NCI-H82 (cell line): Measurements from ENCODE around the gene CD164L2.
A peak's percentile ranks its signal among the peaks of the same experiment; 100 is the strongest.
"Not testable (repeated sequence)": the region's sequence is repeated elsewhere in the genome, so short reads cannot be mapped to it uniquely, and the experiment has no call there.

Experiments
- DNase-seq: peaks from one replicate; lab custom pipeline; 2025; lab: John Stamatoyannopoulos, UW

Gene CD164L2

DNA sequence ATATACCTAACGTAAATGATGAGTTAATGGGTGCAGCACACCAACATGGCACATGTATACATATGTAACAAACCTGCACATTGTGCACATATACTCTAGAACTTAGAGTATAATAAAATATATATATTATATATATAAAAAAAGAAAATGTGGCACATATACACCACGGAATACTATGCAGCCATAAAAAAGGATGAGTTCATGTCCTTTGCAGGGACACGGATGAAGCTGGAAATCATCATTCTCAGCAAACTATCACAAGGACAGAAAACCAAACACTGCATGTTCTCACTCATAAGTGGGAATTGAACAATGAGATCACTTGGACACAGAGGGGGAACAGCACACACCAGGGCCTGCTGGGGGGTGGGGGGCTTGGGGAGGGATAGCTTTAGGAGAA lies 1.7 kb upstream of the CD164L2 start:
- not testable (repeated sequence) for DNase-seq

DNA sequence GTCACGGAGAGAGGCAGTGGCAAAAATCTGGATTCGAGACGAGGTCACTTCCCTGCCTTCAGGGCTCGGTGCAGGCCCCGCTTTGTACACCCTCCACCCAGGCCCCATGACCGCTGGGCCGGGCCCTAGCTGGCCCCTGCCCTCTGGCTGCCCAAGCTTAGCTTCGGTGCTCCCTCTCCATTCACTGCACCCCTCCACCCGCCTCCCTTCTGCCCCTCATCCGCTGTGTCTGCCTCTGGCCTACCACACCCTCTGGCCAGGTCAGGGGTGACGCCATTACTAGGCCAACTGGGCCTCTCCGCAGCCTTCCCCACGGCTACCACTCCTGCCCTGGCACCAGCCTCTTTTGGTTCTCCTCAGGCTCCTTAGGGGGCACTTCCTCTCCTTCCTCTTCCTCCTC lies 528 bp upstream of the CD164L2 start:
- no peak for DNase-seq

DNA sequence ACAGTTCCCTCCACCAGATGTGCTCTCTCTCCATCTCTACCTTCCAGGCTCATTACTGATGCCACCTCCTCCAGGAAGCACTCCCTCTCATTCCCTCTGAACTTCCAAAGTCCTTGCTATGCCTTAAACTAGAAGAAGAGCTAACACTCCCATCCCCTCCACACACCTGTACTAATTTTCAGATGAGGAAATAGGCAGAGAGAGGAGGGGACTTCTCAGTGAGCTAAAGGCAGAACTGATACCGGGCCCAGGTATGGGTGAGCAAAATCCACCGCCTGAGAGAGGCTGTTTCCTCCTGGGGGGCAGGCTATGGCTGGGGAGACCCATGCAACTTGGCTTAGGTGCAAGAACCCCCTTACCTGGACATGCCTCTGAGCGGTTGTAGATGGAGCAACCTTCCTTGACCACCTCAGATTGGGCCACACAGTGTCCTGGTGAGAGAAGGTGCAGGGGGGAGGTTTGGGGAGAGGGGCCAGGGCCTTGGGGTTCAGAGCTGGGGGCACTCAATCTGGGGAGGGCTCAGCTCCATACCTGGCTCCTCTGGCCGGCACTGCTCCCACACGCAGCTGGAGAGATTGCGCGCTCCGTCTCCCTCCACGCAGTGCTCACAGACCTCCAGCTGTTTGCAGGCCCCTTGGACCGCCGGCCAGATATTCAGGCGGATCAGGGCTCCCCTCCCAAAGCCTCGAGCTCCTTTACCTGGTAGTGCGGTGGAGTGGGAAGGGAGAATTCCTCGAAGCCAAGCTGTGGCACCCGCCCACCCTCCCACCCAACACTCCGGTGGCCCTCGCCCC lies 967 bp downstream of the CD164L2 start:
- DNase-seq = no peak

DNA sequence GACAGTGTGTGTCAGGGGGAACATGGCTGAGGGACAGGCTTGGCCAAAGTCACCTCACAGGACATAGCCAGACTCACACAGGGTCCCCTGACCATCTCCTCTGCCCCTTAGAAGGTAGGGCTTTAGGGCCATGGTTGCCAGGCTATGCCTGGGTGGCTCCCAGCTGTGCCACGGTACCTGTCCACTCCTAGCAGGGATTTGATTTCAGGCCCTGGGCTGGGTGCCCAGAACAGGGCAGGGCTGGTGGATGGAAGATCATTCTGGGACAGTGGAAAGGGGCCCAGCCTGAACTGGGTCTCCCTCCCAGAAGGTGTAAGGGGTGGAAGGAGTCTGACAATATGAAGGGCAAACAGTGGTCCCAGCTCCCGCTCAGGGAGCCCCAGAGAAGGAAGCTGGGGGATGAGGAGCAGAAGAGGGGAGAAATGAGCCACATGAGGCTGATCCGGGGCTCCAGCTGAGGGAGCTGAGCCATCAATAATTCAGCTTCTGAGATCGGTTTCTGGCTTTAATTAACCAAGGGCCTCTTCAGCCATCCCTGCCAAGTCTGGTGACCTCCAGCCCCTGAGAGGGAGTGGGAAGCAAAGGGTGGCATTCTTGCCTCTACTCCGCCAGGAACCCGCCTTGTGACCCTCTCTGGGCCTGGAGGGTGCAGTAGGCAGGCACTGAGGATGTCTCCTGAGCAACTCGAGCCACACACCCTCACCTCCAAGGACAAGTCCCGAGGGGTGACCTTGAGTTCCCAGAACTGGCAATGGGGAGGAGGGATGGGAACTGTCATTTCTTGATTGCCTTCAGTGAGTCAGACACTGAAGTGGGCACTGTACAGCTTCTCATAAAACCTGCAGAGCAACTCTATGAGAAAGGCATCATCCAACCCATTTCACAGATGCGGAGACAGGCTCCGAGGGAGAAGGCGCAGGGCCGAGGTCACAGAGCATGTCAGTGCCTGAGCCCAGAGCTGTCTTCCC lies 2.1 kb downstream of the CD164L2 start:
- no peak for DNase-seq

DNA sequence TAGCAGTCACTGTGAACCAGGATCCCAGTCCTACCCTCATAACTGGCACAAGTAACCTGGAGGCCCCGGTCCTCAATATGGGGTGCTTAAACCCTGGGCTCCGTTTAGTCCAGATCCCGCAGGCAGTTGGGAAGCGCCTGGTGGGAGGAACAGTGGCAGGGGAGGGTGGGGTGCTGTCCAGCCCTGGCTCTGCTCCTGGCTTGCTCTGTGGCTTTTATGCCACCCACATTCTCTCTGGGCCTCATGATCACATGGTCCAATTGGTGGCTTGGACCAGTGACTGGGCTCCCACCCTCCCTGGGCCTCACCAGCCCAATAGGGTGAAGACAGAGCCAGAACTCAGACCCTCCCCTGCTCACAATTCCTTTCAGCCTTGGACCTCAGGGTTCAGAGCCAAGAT lies 2.9 kb downstream of the CD164L2 start:
- no peak for DNase-seq

DNA sequence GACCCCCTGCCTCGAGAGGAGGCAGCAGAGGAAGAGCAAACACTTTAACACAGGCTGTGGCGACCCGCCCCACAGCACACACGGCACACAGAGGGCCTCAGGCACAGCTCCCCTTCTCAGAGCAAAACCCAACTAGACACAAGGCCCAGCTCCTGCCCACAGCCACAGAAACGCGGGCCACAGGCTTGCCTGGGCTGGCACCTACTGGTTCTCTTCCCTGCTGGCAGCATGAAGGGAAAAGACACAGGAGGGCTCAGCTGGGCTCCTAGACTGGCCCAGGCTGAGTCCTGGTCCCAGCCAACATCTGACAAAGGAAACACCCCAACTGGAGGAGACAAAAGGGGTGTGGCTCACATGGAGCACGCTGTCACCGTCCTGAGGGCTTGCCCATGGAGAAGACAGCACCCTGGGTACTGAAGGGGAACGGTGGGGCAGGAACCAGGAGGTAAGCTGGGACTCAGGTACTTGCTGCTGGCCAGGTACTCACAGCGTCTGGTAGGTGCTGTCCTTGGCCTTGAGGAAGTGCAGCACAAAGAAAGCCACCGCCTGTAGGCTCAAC lies 3.5 kb downstream of the CD164L2 start:
- no peak for DNase-seq

DNA sequence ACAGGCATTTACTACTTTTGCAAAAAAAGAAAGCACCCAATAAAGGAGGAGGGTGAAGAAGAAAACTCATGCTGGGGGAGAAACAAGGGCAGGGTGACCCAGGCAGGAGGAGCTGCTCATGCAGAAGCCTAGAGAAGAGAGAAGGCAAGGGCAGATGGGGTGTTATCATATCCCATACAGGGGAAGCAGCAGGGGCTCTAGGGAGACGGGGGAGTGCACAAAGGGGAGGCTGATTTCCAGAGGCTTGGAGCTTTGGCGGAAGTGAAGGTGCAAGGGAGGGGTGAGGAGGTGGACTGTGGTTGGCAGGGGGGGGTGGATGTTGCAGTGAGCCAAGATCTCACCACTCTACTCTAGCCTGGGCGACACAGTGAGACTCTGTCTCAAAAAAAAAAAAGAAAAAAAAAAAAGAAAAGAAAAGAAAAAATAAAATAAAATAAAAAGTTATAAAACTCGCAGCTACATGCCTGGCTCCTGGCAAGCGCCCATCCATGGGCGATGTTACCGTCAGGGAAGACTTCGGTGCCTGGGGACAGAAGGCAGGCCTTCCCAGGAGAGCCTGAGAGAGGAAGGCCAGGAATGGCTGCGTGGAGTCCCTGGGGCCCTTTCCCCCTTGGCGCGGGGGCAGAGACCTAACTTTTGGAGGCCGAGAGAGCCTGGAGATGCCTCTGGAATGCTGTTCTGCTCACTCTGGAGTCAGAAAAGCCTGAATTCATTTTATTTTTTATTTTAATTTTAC lies 5.2 kb downstream of the CD164L2 start:
- no peak for DNase-seq

DNA sequence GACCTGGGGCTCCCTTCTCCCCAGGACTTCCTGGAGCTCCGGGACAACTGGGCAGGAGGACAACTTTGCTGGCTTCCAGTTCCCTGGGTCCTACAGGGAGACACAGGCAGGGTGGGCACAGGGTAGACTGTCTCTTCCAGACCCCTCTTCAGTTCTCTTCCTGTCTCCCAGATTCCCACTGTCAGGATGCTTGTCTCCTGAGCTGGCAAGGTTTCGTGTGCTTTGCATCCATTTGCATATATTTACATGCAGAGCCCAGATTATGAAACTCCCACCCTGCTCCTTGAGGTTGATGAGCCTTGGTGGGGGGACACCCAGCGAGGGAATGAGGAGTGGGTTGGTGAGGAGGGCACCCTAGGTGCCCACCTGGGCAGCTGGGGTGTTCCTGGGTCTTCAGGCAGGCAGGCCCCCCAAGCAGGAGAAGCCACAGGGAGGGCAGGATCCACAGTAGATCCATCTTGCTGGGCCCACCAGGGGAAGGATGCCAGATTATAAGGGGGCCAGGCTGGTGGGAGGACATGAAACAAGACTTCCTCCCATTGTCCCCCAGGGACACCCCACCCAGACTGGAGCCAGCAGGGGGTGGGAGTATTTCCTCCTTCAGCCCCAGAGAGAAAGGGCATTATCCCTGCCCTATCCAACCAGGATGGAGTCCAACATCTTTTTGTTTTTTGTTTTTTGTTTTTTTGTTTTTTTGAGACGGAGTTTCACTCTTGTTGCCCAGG lies 8.6 kb downstream of the CD164L2 start, which contains the start of gene FCN3:
TSS of gene FCN3 (minus strand) at position 463 of the 725 bp plus-strand sequence. CDS start at position 457, 6 bp downstream.
- DNase-seq = no peak

DNA sequence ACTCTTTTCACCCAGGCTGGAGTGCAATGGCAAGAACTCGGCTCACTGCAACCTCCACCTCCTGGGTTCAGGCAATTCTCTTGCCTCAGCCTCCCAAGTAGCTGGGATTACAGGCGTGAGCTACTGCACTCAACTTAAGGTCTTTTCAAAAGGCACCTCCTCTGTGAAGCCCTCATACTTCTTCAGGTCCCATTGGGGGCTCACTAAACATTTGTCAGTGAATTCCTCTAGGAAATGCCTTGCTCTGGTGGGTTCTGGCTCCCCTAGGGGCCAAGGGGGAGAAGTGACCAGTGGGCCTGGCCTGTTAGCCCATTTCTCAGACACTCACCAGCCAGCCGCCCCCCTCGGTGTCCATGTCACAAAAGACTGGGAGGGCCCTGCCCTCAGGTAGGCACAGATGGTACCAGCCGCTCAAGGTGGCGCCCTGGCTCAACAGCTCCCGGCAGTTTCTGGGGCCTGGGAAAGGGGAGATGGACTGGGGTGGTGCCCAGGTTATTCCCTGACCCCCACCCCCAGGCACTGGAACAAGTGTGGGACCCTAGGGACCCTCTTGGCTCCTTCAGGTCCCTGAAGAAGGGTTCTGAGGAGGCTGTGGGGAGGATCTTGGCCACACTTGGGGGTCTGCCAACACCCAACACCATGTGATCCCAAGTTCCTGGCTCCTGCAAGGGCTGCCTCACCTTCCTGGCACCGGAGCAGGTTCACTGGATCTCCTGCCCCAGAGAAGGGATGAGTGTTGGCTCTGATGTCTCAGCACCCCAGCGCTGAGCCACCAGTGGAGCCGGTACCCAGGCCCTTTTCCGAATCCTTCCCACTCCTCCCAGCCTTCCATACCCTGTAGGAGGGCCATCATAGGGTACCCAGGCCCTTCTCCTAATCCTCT lies 10.1 kb downstream of the CD164L2 start:
- peak; percentile 39 for DNase-seq

DNA sequence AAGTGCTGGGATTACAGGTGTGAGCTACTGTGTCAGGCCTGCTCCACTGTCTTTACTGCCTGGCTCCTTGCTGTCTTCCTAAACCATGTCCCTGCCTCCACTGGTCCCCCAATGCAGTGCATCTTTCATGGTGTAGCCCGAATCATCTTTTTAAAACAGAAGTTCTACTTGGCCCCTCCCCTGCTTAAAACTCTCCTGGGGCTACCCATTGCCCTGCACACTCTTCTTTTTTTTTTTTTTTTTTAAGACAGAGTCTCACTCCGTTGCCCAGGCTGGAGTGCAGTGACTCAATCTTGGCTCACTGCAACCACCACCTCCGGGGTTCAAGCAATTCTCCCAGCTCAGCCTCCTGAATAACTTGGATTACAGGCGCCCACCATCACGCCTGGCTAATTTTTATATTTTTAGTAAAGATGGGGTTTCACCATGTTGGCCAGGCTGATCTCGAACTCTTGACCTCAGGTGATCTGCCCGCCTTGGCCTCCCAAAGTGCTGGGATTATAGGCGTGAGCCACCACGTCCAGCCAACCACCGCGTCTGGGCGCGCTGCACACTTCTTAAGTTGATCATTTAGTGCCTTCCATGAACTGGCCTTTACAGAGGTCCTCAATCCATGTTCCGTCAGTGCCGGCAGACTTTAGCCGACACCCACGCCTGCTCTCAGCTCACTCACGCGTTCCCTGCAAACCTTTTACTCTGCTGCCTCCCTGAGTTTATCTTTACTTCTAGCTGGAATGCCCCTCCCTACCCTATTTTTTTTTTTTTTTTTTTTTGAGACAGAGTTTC lies 10.9 kb downstream of the CD164L2 start:
- no peak for DNase-seq

DNA sequence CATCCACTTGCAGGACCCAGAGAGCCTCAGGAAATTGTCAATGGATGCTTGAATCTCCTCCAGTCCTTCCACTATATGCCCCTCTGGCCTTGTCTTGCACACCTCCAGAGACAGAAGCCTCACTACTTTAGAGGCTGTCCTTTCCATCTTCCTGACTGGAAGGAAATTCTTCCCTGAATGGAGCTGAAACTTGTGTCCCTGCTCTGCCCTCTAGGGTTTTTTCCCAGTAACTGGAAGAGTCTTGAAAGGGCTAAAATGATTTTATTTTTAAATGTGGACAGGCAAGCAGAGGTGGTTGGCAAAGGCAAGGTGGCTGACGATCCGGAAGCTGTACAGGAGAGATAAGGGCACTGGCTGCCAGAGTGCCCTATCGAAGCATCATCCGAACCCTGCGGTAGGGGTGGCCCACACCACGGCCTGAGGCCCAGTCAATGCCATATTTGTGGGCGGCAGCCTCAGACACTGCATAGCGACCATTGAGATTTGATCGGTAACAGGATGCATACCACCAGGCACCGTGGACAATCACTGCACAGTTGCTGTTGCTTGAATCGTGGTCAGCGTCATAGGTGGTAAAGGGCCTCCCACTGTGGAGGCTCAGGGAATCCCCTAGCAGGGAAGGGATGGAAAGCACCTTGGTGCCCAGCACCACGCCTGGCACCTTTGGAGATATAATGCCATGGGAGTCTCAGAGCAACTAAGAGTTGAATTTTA lies 14.1 kb downstream of the CD164L2 start:
- peak; percentile 31 for DNase-seq

DNA sequence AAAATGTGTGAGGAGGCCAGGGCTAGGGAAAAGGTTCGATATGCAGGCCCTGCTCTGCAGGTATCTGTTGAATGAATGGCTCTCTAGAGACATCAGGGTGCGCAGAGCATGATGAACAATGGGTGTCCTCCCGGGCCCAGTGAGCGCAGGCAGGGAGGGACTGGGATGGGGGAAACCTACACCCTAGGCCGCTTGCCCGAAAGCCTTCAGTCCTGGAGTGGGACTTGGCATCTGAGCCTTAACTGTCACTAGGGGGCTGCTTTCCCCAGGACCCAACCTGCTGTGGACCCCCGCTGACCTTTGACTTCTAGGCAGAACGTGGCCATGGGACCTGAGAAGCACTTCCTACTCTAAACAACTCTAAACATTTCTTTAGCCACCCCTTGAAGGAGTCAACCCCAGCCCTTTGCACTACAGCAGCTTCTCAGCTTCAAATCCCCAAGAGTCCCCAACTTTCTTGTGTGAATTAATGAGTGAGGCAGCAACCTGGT lies 15.9 kb downstream of the CD164L2 start:
- no peak for DNase-seq

DNA sequence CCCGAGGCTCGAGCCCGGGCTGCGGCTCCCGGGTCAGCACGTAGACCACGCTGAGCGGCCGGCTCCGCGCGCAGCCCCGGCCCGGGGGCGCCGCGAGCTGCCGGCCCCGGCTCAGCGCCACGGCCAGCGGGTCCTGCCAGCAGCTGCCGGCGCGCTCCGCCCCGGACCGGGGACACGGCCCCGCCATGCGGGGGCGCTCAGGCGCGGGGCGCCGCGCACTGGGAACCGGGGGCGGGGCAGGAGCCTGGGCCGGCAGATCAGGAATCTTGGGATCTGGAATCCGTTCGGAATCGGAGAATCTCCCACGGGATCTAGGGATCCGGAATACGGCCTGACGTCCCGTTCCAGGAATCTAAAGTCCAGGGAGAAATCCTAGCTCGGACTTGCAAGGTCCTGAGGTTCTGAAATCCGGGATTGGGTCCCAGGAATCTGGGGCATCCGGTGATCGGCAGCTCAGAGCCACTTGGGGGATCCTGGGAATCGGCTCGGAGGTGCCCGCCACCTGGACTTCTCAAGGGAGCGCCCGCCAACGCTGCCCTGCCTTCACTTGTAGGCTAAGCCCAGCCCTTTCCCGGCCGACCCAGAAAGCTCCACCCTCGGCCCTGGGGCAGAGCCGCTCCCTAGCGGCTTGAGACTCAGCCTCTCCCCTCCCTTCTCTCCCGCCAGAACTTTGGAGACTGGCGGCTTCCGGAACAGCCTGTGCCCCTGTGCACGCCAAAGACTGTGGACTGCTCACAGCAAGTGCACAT lies 16.5 kb downstream of the CD164L2 start, which contains the start of gene MAP3K6:
TSS of gene MAP3K6 (minus strand) at position 551 of the 749 bp plus-strand sequence. CDS start at position 187, 364 bp downstream.
- peak; percentile 91 for DNase-seq

DNA sequence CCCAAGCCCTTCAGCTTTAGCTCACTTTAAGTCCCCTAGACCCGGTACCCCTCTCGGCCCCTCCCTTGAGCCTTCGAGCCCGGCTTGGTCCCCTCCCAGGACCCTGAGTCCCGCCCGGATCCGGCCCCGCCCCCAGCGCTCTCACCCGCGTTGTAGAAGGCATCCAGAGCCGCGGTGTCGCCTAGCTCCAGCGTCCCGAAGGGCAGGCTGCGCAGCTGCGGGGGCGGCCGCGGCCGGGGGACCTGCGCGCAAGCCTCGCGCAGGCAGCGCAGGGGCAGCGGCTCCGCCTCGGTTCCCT lies 17.1 kb downstream of the CD164L2 start:
- peak; percentile 90 for DNase-seq

DNA sequence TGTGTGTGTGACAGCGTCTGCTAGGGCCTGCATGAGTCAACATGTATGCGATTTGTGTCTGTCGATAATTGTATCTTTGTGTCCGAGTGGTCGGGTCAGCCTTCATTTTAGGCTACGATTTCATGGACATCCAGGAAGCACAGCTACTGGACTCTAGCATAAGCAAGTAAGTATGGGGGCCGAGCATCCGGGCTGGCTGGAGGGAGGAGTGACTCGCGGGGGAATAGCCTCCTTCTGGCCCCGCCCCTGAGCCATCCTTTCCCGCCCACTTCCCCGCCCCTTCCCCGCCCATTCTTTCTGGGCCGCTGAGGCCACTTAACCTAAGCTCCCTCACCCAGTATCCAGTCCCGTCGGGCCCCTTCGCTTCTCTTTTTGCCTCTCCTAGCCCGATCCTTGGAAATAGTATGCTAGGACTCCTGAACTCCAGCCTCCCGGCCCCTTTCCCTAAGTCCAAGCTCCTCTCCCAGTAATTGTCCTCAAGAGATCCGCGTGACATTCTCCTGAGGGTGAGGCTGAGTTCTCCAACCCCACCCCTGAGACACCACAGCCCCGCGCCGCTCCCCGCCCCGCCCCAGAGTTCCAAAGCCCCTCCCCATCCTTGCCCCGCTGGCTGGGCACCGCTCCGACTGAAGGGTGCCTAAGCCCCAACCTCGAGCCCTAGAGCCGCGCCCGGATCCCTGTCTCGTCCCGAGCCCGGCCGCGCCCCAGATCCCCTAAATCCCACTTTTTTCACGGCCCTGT lies 17.6 kb downstream of the CD164L2 start:
- peak; percentile 96 for DNase-seq

DNA sequence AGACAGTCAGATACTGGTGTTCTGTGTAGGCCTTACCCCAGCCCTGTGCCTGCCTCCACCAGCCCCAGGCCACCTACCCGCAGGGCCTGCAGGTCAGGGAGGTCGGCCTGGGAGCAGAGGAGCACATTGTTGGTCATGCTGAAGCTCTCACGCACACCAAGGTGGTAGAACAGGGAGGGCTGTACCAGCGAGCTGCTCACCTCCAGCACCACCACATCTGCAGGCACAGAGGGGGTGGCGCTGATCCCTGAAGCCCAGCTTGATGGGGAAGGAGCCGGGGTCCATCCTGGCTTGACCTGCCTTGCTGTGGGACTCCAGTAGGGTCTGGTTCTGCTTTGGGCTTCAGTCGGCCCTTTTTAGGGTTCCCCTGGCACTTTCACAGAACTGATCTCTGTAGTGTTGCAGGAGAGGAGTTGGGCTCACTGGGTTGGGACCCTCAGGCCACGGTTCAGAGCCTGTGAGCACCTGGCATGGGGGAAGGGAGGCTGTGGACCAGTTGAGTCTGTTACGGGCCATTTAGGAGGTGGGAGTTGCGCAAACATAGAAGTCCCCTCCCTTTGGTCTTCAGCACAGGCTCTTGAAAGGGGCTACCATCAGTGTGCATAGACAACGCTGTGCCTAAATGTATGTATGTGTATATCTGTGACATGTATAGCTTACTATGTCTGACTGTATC lies 18.3 kb downstream of the CD164L2 start:
- no peak for DNase-seq
